ENCODE measurements around the gene ARMC2.
"Not testable (repeated sequence)": the region's sequence is repeated elsewhere in the genome, so short reads cannot be mapped to it uniquely, and the experiment has no call there.

The ARMC2 gene

DNA sequence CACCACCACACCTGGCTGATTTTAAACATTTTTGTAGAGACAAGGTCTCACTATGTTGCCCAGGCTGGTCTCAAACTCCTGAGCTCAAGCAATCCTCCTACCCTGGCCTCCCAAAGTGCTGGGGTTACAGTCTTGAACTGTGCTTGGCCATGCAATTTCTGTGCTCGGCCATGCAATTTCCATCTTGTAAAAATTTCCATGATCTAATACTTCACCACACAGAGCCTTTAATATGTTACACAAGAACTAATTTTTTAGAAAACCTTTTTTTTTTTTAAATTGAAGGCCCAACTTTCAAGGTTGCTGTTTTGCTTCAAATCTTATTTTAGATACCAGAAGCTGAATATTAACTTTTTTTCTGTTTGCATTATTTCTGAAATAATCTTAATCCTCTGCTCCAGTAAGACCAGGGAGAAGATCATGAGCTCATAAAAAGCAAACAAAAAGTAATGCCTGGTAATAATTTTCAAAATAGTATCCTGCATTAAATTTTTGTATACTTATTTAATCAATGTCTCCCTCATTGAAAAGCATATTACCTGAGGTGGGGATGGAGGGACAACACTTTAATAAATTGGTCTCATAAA, 38.1 kb upstream of the ARMC2 start:
- Mint-ChIP-seq H3K36me3 (no peaks in the 10 kb centered on the region), H3K27me3 (no peaks in the 10 kb centered on the region), H3K27ac (no peak overlapping the region), H3K4me1 (peaks cover 8% of the 10 kb centered on the region), H3K4me3 (no peak overlapping the region), H3K9me3 (no peaks in the 10 kb centered on the region)
- no peak for ATAC-seq (ENCODE audit: low read depth)
- DNase-seq (ENCODE audit: low spot score in 2 of 2): no peak

- ATAC-seq (ENCODE audit: low read depth) (no peak), DNase-seq (ENCODE audit: low spot score in 2 of 2) (no peak)
- no peak overlapping the region for H3K4me3 Mint-ChIP-seq
- no peaks in the 10 kb centered on the region for H3K36me3 Mint-ChIP-seq
- no peaks in the 10 kb centered on the region for H3K4me1 Mint-ChIP-seq
- peaks cover 2% of the 10 kb centered on the region for H3K27me3 Mint-ChIP-seq
- H3K9me3 Mint-ChIP-seq: peaks cover 2% of the 10 kb centered on the region
- no peak overlapping the region for H3K27ac Mint-ChIP-seq
These were observed 36.7 kb upstream of the ARMC2 start for GRCh38 chr6:108811490-108811889.

- H3K4me3 Mint-ChIP-seq; H3K27ac Mint-ChIP-seq; H3K4me1 Mint-ChIP-seq; H3K27me3 Mint-ChIP-seq; H3K36me3 Mint-ChIP-seq; H3K9me3 Mint-ChIP-seq; DNase-seq (ENCODE audit: low spot score in 2 of 2); ATAC-seq (ENCODE audit: low read depth): not testable (repeated sequence)
These were observed 35.0 kb upstream of the ARMC2 start for GRCh38 chr6:108813218-108813617.

GRCh38 chr6:108817276-108817675, 30.9 kb upstream of the ARMC2 start:
- Mint-ChIP-seq H3K9me3 (peaks cover 10% of the 10 kb centered on the region), H3K36me3 (peaks cover 12% of the 10 kb centered on the region)
- not testable (repeated sequence) for H3K4me3 Mint-ChIP-seq; H3K4me1 Mint-ChIP-seq; ATAC-seq (ENCODE audit: low read depth); H3K27ac Mint-ChIP-seq; DNase-seq (ENCODE audit: low spot score in 2 of 2); H3K27me3 Mint-ChIP-seq

GRCh38 chr6:108820006-108820405, 28.2 kb upstream of the ARMC2 start:
- Mint-ChIP-seq H3K27me3 (peaks cover 11% of the 10 kb centered on the region), H3K4me1 (peaks cover 3% of the 10 kb centered on the region), H3K4me3 (no peak overlapping the region), H3K9me3 (peaks cover 13% of the 10 kb centered on the region), H3K27ac (no peak overlapping the region), H3K36me3 (peaks cover 12% of the 10 kb centered on the region)
- no peak for DNase-seq (ENCODE audit: low spot score in 2 of 2)
- no peak for ATAC-seq (ENCODE audit: low read depth)

DNA sequence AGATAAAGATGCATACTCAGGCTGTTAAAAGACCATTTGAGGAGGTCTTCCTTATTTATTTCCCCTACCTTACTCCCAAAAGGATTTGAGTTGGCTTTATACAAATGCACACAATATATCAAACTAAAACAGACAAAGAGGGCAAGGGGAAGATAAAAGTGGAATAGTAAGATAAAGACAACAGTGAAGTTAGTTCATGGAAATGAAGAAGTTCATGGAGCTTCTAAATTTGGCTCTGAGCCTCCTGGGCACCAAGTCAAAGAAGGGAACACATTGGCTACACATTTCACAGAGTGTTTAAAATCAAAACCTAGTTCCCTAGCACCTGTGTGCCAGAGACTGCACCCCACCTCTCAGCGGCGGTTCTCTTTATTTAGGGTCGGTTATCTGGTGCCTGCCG, 25.8 kb upstream of the ARMC2 start:
- no peak for DNase-seq (ENCODE audit: low spot score in 2 of 2)
- Mint-ChIP-seq H3K4me1 (peaks cover 3% of the 10 kb centered on the region), H3K27me3 (peaks cover 6% of the 10 kb centered on the region), H3K4me3 (no peak overlapping the region), H3K9me3 (peaks cover 14% of the 10 kb centered on the region), H3K27ac (no peak overlapping the region), H3K36me3 (peaks cover 13% of the 10 kb centered on the region)
- ATAC-seq (ENCODE audit: low read depth): no peak

GRCh38 chr6:108825326-108825725, 22.9 kb upstream of the ARMC2 start:
- Mint-ChIP-seq H3K36me3 (peaks cover 7% of the 10 kb centered on the region), H3K27ac (no peak overlapping the region), H3K9me3 (peaks cover 13% of the 10 kb centered on the region), H3K27me3 (peaks cover 8% of the 10 kb centered on the region), H3K4me3 (no peak overlapping the region), H3K4me1 (peaks cover 3% of the 10 kb centered on the region)
- ATAC-seq (ENCODE audit: low read depth): no peak
- DNase-seq (ENCODE audit: low spot score in 2 of 2): no peak

GRCh38 chr6:108831104-108831503, 17.1 kb upstream of the ARMC2 start:
- peaks cover 10% of the 10 kb centered on the region for H3K9me3 Mint-ChIP-seq
- no peak for DNase-seq (ENCODE audit: low spot score in 2 of 2)

GRCh38 chr6:108832738-108833137, 15.5 kb upstream of the ARMC2 start:
- ATAC-seq (ENCODE audit: low read depth) (no peak), DNase-seq (ENCODE audit: low spot score in 2 of 2) (no peak)
- H3K9me3 Mint-ChIP-seq: peaks cover 3% of the 10 kb centered on the region
- no peak overlapping the region for H3K4me3 Mint-ChIP-seq
- H3K36me3 Mint-ChIP-seq: no peaks in the 10 kb centered on the region
- no peak overlapping the region for H3K27ac Mint-ChIP-seq
- peaks cover 1% of the 10 kb centered on the region for H3K27me3 Mint-ChIP-seq
- peaks cover 6% of the 10 kb centered on the region for H3K4me1 Mint-ChIP-seq

More at GRCh38 chr6:108831104-108831503, 17.1 kb upstream of the ARMC2 start:
- Mint-ChIP-seq H3K27ac (no peak overlapping the region), H3K4me1 (no peaks in the 10 kb centered on the region), H3K36me3 (peaks cover 7% of the 10 kb centered on the region), H3K4me3 (no peak overlapping the region), H3K27me3 (peaks cover 1% of the 10 kb centered on the region)
- no peak for ATAC-seq (ENCODE audit: low read depth)

- H3K4me3 Mint-ChIP-seq: no peak overlapping the region
- ATAC-seq (ENCODE audit: low read depth) (peak; percentile 93), DNase-seq (ENCODE audit: low spot score in 2 of 2) (peak; percentile 78 to 81)
- no peaks in the 10 kb centered on the region for H3K27me3 Mint-ChIP-seq
- H3K9me3 Mint-ChIP-seq: no peaks in the 10 kb centered on the region
- no peak overlapping the region for H3K27ac Mint-ChIP-seq
- H3K36me3 Mint-ChIP-seq: no peaks in the 10 kb centered on the region
- peaks cover 12% of the 10 kb centered on the region for H3K4me1 Mint-ChIP-seq
These were observed 12.9 kb upstream of the ARMC2 start for GRCh38 chr6:108835218-108835850.

GRCh38 chr6:108836061-108836460, 12.2 kb upstream of the ARMC2 start:
- DNase-seq (ENCODE audit: low spot score in 2 of 2): no peak

DNA sequence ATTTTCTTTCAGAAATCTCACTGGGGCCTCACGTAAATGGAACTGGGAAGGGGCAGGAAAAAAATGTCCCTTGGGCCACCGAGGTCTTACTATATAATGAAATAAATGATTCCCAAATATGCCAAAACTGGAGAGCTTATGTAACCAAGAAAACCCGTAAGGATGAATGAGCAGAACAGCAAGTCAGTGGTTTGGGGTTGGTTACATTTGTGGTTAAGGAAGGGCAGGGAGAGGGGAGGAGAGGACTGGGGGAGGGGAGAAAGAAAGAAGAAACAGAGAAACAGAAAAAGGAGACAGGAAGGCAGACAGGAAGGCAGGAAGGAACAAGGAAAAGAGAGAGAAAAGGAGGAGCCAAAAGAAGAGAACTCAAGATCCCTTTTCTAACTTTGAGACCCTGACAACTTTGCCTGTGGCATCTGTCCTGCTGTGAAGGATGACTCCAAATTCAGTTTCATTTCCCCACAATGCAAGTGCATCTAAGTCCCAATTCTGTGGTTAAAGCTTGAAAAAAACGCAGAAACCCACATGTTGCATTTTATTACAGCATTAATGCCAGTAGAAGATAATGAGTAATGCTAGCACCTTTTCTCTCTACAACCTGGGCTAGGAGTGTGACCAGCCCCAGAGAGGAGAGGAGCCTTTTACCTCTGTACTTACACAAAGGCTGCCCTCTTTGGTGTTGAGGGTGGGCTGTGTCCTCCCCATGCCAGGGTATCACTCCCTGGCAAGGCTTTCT, 10.8 kb upstream of the ARMC2 start:
- H3K4me3 Mint-ChIP-seq: no peak overlapping the region
- H3K36me3 Mint-ChIP-seq: no peaks in the 10 kb centered on the region
- peak; percentile 61 for ATAC-seq (ENCODE audit: low read depth)
- H3K27ac Mint-ChIP-seq: no peak overlapping the region
- H3K9me3 Mint-ChIP-seq: no peaks in the 10 kb centered on the region
- H3K27me3 Mint-ChIP-seq: peaks cover 5% of the 10 kb centered on the region
- DNase-seq (ENCODE audit: low spot score in 2 of 2): no peak
- peaks cover 19% of the 10 kb centered on the region for H3K4me1 Mint-ChIP-seq

More at GRCh38 chr6:108836061-108836460, 12.2 kb upstream of the ARMC2 start:
- no peak overlapping the region for H3K4me3 Mint-ChIP-seq
- ATAC-seq (ENCODE audit: low read depth): no peak
- H3K4me1 Mint-ChIP-seq: peaks cover 12% of the 10 kb centered on the region
- no peaks in the 10 kb centered on the region for H3K36me3 Mint-ChIP-seq
- H3K9me3 Mint-ChIP-seq: no peaks in the 10 kb centered on the region
- H3K27me3 Mint-ChIP-seq: no peaks in the 10 kb centered on the region
- H3K27ac Mint-ChIP-seq: no peak overlapping the region

DNA sequence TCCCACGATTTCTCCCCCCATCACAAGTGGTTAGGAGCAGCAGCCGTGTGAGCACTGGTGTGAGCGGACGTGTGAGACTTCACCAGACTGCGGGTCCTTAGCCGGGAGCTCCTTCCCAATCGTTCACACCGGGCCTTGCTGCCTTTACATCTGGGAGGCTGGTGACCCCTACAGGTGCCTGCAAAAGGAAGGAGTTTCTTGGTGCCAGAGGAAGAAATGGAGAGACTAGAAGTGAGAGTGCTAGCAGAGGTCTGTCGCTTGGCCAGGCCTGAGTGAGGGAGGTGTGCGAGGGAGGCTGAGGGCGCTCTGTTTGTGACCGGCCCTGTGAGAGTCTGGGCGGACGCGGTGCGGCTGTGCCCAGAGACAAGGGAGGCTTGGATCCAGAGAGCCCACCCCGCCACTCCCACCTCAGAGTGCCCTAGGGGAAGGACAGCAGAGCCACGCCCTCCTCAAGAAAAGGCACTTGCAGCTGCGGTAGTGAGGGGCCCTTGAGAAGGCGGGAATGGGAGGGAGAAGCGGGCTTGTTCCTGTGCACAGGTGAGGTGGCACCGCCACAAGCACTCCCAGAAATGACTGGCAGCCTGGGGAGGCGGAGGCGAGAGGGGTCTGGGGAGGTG, 10.0 kb upstream of the ARMC2 start:
- H3K9me3 Mint-ChIP-seq: no peaks in the 10 kb centered on the region
- peaks cover 5% of the 10 kb centered on the region for H3K27me3 Mint-ChIP-seq
- ATAC-seq (ENCODE audit: low read depth) (no peak), DNase-seq (ENCODE audit: low spot score in 2 of 2) (no peak)
- H3K36me3 Mint-ChIP-seq: no peaks in the 10 kb centered on the region
- H3K27ac Mint-ChIP-seq: no peak overlapping the region
- peaks cover 19% of the 10 kb centered on the region for H3K4me1 Mint-ChIP-seq
- no peak overlapping the region for H3K4me3 Mint-ChIP-seq

- Mint-ChIP-seq H3K27me3 (peaks cover 5% of the 10 kb centered on the region), H3K4me3 (no peak overlapping the region), H3K36me3 (no peaks in the 10 kb centered on the region), H3K27ac (no peak overlapping the region), H3K4me1 (peaks cover 19% of the 10 kb centered on the region), H3K9me3 (no peaks in the 10 kb centered on the region)
- no peak for DNase-seq (ENCODE audit: low spot score in 2 of 2)
- no peak for ATAC-seq (ENCODE audit: low read depth)
These were observed 9.1 kb upstream of the ARMC2 start for GRCh38 chr6:108839083-108839642.

All from memory B cell (primary cell).